Smooth muscle cell (in vitro differentiated cells): Measurements from ENCODE around the gene MYBL2. TPM values are rescaled to one million over a fixed set of nuclear protein-coding genes. Genes with fewer than 3 reads are reported as not detected.
"Not testable (repeated sequence)": the region's sequence is repeated elsewhere in the genome, so short reads cannot be mapped to it uniquely, and the experiment has no call there.

ENCODE experiments used
- DNase-seq: peaks from one replicate; lab custom pipeline; 2025; ENCODE audit not compliant: unreplicated experiment; lab: John Stamatoyannopoulos, UW
- H2AFZ ChIP-seq: fragments of 200-600 bp; sonication (generic); 2 replicates; pipeline ENCODE4 v1.6.0; 2016; ENCODE audit warnings: antibody characterized with exemption, low read depth, mild to moderate bottlenecking
- H3F3A ChIP-seq: fragments of 200-600 bp; sonication (generic); 2 replicates; pipeline ENCODE4 v1.6.0; 2017; ENCODE audit warnings: antibody characterized with exemption, low read depth
- H3K27ac ChIP-seq: fragments of 200-600 bp; sonication (generic); 2 replicates; pipeline ENCODE4 v1.5.1; 2016; ENCODE audit warnings: low read depth, mild to moderate bottlenecking
- H3K27me3 ChIP-seq: fragments of 200-600 bp; sonication (generic); 2 replicates; pipeline ENCODE4 v1.6.1; 2016; ENCODE audit warnings: low read depth, mild to moderate bottlenecking
- H3K36me3 ChIP-seq: fragments of 200-600 bp; sonication (generic); 2 replicates; pipeline ENCODE4 v1.5.1; 2016; ENCODE audit warnings: low read depth
- H3K4me1 ChIP-seq: fragments of 200-600 bp; sonication (generic); 2 replicates; pipeline ENCODE4 v1.5.1; 2016; ENCODE audit warnings: low read depth
- H3K4me2 ChIP-seq: fragments of 200-600 bp; sonication (generic); 2 replicates; pipeline ENCODE4 v1.6.0; 2016; ENCODE audit warnings: mild to moderate bottlenecking
- H3K4me3 ChIP-seq: fragments of 200-600 bp; sonication (generic); 2 replicates; pipeline ENCODE4 v1.5.1; 2016; ENCODE audit warnings: mild to moderate bottlenecking
- H3K79me2 ChIP-seq: fragments of 200-600 bp; sonication (generic); 2 replicates; pipeline ENCODE4 v1.6.0; 2016; ENCODE audit warnings: low read depth, mild to moderate bottlenecking
- H3K9ac ChIP-seq: fragments of 200-600 bp; sonication (generic); 2 replicates; pipeline ENCODE4 v1.6.0; 2016; ENCODE audit warnings: low read depth
- H3K9me3 ChIP-seq: fragments of 200-600 bp; sonication (generic); replicated peaks from 2 replicates; pipeline ENCODE4 v1.5.1; 2016; ENCODE audit warnings: low read depth
- H4K20me1 ChIP-seq: fragments of 200-600 bp; sonication (generic); 2 replicates; pipeline ENCODE4 v1.6.0; 2016; ENCODE audit warnings: low read depth
- CTCF ChIP-seq: fragments of 200-600 bp; sonication (generic); IDR thresholded peaks from 2 replicates; pipeline ENCODE4 v1.5.1; 2017; ENCODE audit warnings: borderline replicate concordance, mild to moderate bottlenecking, antibody characterized with exemption; ENCODE audit not compliant: insufficient read depth, poor library complexity, severe bottlenecking
- WGBS: methylation state at CpG from one replicate; pipeline ENCODE4 v1.1.7; 2016; ENCODE audit warnings: low lambda C conversion rate; 5-methylcytosine and 5-hydroxymethylcytosine counted together
- polyA plus RNA-seq: library from polyadenylated mRNA; unstranded; fragments of >200 nt; fragmentation: Nextera tagmentation; extraction: Ambion mirVana; gene quantifications from 2 replicates; pipeline ENCODE4 v1.2.1, GENCODE V29; 2016
- total RNA-seq: library from RNA; depleted of rRNA; stranded (reverse); fragments of >200 nt; gene quantifications from 2 replicates; pipeline ENCODE4 v1.2.3, GENCODE V29; 2014

The MYBL2 gene
- total and polyA plus RNA-seq, 2 experiments from 2014 or later = 8.6 to 26.2 TPM

GRCh38 chr20:43752561-43753301, 85.8 kb downstream of the MYBL2 start:
- Histone ChIP-seq H3K79me2 (no peaks in the 10 kb centered on the region), H3K9me3 (no peaks in the 10 kb centered on the region), H3F3A (no peaks in the 10 kb centered on the region), H3K4me2 (no peak overlapping the region), H4K20me1 (no peaks in the 10 kb centered on the region), H3K4me1 (no peaks in the 10 kb centered on the region), H3K27me3 (no peaks in the 10 kb centered on the region), H3K4me3 (no peak overlapping the region), H3K27ac (no peak overlapping the region), H2AFZ (no peak overlapping the region), H3K36me3 (no peaks in the 10 kb centered on the region), H3K9ac (no peak overlapping the region)
- DNase-seq = no peak
- WGBS = 71% methylated on average over 13 of the region's 13 CpGs
- TF ChIP-seq CTCF = no peak

GRCh38 chr20:43755390-43755789, 88.5 kb downstream of the MYBL2 start:
- H3K79me2 ChIP-seq = no peaks in the 10 kb centered on the region
- no peaks in the 10 kb centered on the region for H3F3A ChIP-seq
- peaks cover 16% of the 10 kb centered on the region for H3K27me3 ChIP-seq
- H4K20me1 ChIP-seq = no peaks in the 10 kb centered on the region
- TF ChIP-seq CTCF = no peak
- H3K4me3 ChIP-seq = no peak overlapping the region
- DNase-seq = no peak
- 80% methylated on average over 7 of the region's 7 CpGs for WGBS
- no peak overlapping the region for H3K4me2 ChIP-seq
- no peaks in the 10 kb centered on the region for H3K36me3 ChIP-seq
- H3K9me3 ChIP-seq = no peaks in the 10 kb centered on the region
- H3K4me1 ChIP-seq = no peaks in the 10 kb centered on the region
- H3K9ac ChIP-seq = no peak overlapping the region
- no peak overlapping the region for H2AFZ ChIP-seq
- no peak overlapping the region for H3K27ac ChIP-seq

- no peaks in the 10 kb centered on the region for H3K36me3 ChIP-seq
- H3F3A ChIP-seq = no peaks in the 10 kb centered on the region
- no peak overlapping the region for H3K27ac ChIP-seq
- peaks cover 16% of the 10 kb centered on the region for H3K27me3 ChIP-seq
- WGBS = 70% methylated on average over 8 of the region's 8 CpGs
- no peak overlapping the region for H3K9ac ChIP-seq
- no peaks in the 10 kb centered on the region for H3K9me3 ChIP-seq
- H3K4me1 ChIP-seq = no peaks in the 10 kb centered on the region
- no peaks in the 10 kb centered on the region for H3K79me2 ChIP-seq
- H4K20me1 ChIP-seq = no peaks in the 10 kb centered on the region
- no peak overlapping the region for H2AFZ ChIP-seq
- DNase-seq = no peak
- no peak for TF ChIP-seq CTCF
- no peak overlapping the region for H3K4me2 ChIP-seq
- no peak overlapping the region for H3K4me3 ChIP-seq
Measured at GRCh38 chr20:43755851-43756250, 88.9 kb downstream of the MYBL2 start.

- not testable (repeated sequence) for H3F3A ChIP-seq, H4K20me1 ChIP-seq, DNase-seq, H3K4me3 ChIP-seq, H3K4me1 ChIP-seq, H2AFZ ChIP-seq, H3K4me2 ChIP-seq, H3K9me3 ChIP-seq, H3K79me2 ChIP-seq, H3K36me3 ChIP-seq, H3K9ac ChIP-seq, H3K27ac ChIP-seq
- 91% methylated on average over 6 of the region's 6 CpGs for WGBS
- peaks cover 20% of the 10 kb centered on the region for H3K27me3 ChIP-seq
Measured at GRCh38 chr20:43757888-43758287, 91.0 kb downstream of the MYBL2 start.
